Measurements from ENCODE around the gene GAL3ST1. TPM values are rescaled to one million over a fixed set of nuclear protein-coding genes. Genes with fewer than 3 reads are reported as not detected.

GAL3ST1 gene
- total and polyA plus RNA-seq, 2 donors (not counting 1 experiment from before 2014, with no cell fraction given), result 0.70 TPM; not detected in 1

GRCh38 chr22:30506507-30506968 lies 67.9 kb downstream of the GAL3ST1 start:
- H3K9me3 ChIP-seq (ENCODE audit: control extremely low read depth in 1 of 3, control insufficient read depth in 2 of 3, insufficient read depth in 1 of 3, low read length in 2 of 3), result peaks cover 0 to 4% (median 0%) of the 10 kb centered on the region in 3 donors
- no peaks in the 10 kb centered on the region for H4K20me1 ChIP-seq (ENCODE audit: control insufficient read depth, insufficient read depth, low read length, poor library complexity, severe bottlenecking)
- no peaks in the 10 kb centered on the region for H3K4me1 ChIP-seq (ENCODE audit: control insufficient read depth in 2 of 2, insufficient read depth in 2 of 2, low read length in 2 of 2)
- no peak for DNase-seq
- CTCF ChIA-PET, result interaction anchor here (0.5 kb wide), 1 partner anchor 103 kb away, joined by 3 read pairs; no protein-coding TSS in a partner anchor
- intact Hi-C loops (cut with micrococcal nuclease), result no loop called here
- H2AFZ ChIP-seq (ENCODE audit: insufficient read depth, low read depth, low read length, poor library complexity, severe bottlenecking), result no peak overlapping the region
- 96% methylated on average over 8 of the region's 8 CpGs for WGBS (ENCODE audit: insufficient coverage)
- POLR2A ChIA-PET, result no interaction called here
- Mint-ChIP-seq H3K27ac (no peak overlapping the region), H3K4me3 (no peak overlapping the region), H3K4me1 (no peaks in the 10 kb centered on the region), H3K27me3 (peaks cover 22% of the 10 kb centered on the region), H3K9me3 (ENCODE audit: insufficient read depth) (no peaks in the 10 kb centered on the region)
- no peaks in the 10 kb centered on the region for H3K36me3 ChIP-seq (replicated peaks in 1 of 2; ENCODE audit: control extremely low read depth in 1 of 2, control insufficient read depth in 1 of 2, extremely low read depth in 1 of 2, insufficient read depth in 2 of 2, low read length in 1 of 2)
- no peak overlapping the region for H3K9ac ChIP-seq (ENCODE audit: low read length)
- no peak for ATAC-seq (ENCODE audit: low read depth)
- H3K4me3 ChIP-seq (ENCODE audit: control extremely low read depth in 1 of 5, extremely low read depth in 1 of 5, insufficient read depth in 1 of 5, low read depth in 2 of 5, low read length in 4 of 5), result no peak overlapping the region
- TF ChIP-seq CTCF (IDR thresholded peaks at IDR 0.05) (no peak), EZH2 (IDR thresholded peaks at IDR 0.05; ENCODE audit: borderline replicate concordance, insufficient read depth, low read depth, low read length, poor library complexity, severe bottlenecking) (no peak)
- H3K27ac ChIP-seq (ENCODE audit: low read length in 2 of 2), result no peak overlapping the region
- H3K79me2 ChIP-seq (ENCODE audit: control insufficient read depth, insufficient read depth, low read length), result no peaks in the 10 kb centered on the region
- no peak overlapping the region for H3K4me2 ChIP-seq (replicated peaks; ENCODE audit: low read depth, low read length, poor library complexity, severe bottlenecking)
- peaks cover 0 to 15% (median 7%) of the 10 kb centered on the region in 4 experiments for H3K27me3 ChIP-seq (replicated peaks in 1 of 4; ENCODE audit: control extremely low read depth in 1 of 4, control insufficient read depth in 3 of 4, insufficient read depth in 4 of 4, low read length in 3 of 4)

Other genes starting within 250 kb of the GAL3ST1 start
- 44.7 and 45.2 TPM in 2 replicates for gene TBC1D10A, start 247.7 kb downstream of the GAL3ST1 start, total RNA-seq
- gene TBC1D10A, start 247.7 kb downstream of the GAL3ST1 start, polyA plus RNA-seq, result 50.8 and 58.4 TPM in 2 replicates
- 283 and 286 TPM in 2 replicates for gene SF3A1, start 217.8 kb downstream of the GAL3ST1 start, total RNA-seq
- 92.1 and 163 TPM in 2 replicates for gene SF3A1, start 217.8 kb downstream of the GAL3ST1 start, polyA plus RNA-seq
- 3.6 and 5.4 TPM in 2 replicates for gene CCDC157, start 217.7 kb downstream of the GAL3ST1 start, total RNA-seq
- 5.6 and 6.4 TPM in 2 replicates for gene CCDC157, start 217.7 kb downstream of the GAL3ST1 start, polyA plus RNA-seq
- 16.7 and 18.6 TPM in 2 replicates for gene RNF215, start 187.3 kb downstream of the GAL3ST1 start, total RNA-seq
- gene RNF215, start 187.3 kb downstream of the GAL3ST1 start, polyA plus RNA-seq, result 8.8 and 9.8 TPM in 2 replicates
- gene SEC14L2, start 177.6 kb downstream of the GAL3ST1 start, total RNA-seq, result 0.67 and 0.83 TPM in 2 replicates
- gene SEC14L2, start 177.6 kb downstream of the GAL3ST1 start, polyA plus RNA-seq, result 0.24 and 0.63 TPM in 2 replicates
- 11.3 and 11.8 TPM in 2 replicates for gene MTFP1, start 148.9 kb downstream of the GAL3ST1 start, total RNA-seq
- 8.7 and 18.4 TPM in 2 replicates for gene MTFP1, start 148.9 kb downstream of the GAL3ST1 start, polyA plus RNA-seq
- not detected in 2 replicates for gene SEC14L3, start 102.6 kb downstream of the GAL3ST1 start, total RNA-seq
- gene SEC14L3, start 102.6 kb downstream of the GAL3ST1 start, polyA plus RNA-seq, result not detected in 2 replicates
- not detected in 2 replicates for gene SEC14L4, start 69.0 kb downstream of the GAL3ST1 start, total RNA-seq
- gene SEC14L4, start 69.0 kb downstream of the GAL3ST1 start, polyA plus RNA-seq, result not detected in 2 replicates
- not detected in 2 replicates for gene SEC14L6, start 27.9 kb downstream of the GAL3ST1 start, total RNA-seq
- gene SEC14L6, start 27.9 kb downstream of the GAL3ST1 start, polyA plus RNA-seq, result not detected in 2 replicates
- 72.7 and 75.2 TPM in 2 replicates for gene PES1, start 17.2 kb upstream of the GAL3ST1 start, total RNA-seq
- 35.6 and 38.1 TPM in 2 replicates for gene PES1, start 17.2 kb upstream of the GAL3ST1 start, polyA plus RNA-seq
- gene TCN2, start 32.5 kb upstream of the GAL3ST1 start, total RNA-seq, result 0.19 and 0.37 TPM in 2 replicates
- gene TCN2, start 32.5 kb upstream of the GAL3ST1 start, polyA plus RNA-seq, result 0.12 and 0.40 TPM in 2 replicates
- 2.9 and 3.4 TPM in 2 replicates for gene SLC35E4, start 61.1 kb upstream of the GAL3ST1 start, total RNA-seq
- gene SLC35E4, start 61.1 kb upstream of the GAL3ST1 start, polyA plus RNA-seq, result 0.39 and 0.43 TPM in 2 replicates
- gene DUSP18, start 93.2 kb upstream of the GAL3ST1 start, total RNA-seq, result 18.7 and 20.6 TPM in 2 replicates
- 15.2 and 21.2 TPM in 2 replicates for gene DUSP18, start 93.2 kb upstream of the GAL3ST1 start, polyA plus RNA-seq
- gene OSBP2, start 120.2 kb upstream of the GAL3ST1 start, total RNA-seq, result 1.0 and 1.6 TPM in 2 replicates
- 0.10 and 0.66 TPM in 2 replicates for gene OSBP2, start 120.2 kb upstream of the GAL3ST1 start, polyA plus RNA-seq

Measured in B cell (primary cell).